ENCODE data around the gene KCNJ11. TPM values are rescaled to one million over a fixed set of nuclear protein-coding genes. Genes with fewer than 3 reads are reported as not detected.

The KCNJ11 gene
- total and polyA plus RNA-seq, 8 donors: 1.8 to 11.6 (median 8.1) TPM

DNA sequence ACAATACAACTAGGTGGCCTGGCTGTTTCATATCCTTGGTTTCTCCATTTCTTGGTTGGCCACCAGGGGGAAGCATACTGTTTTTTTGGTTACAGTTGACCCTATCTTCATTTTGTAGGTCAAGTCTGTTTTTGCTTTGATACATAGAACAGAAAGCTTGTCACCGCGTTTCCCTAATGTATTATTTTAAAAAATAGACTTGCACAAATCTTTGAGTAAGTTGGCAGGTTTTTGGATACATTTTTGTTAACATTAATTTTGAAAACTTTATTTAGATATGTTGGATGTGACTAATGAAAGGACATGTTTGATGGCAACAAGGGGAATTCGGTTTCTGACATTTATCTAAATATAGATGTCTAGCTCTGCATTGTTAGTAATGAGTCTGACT lies 33.9 kb downstream of the KCNJ11 start:
- TF ChIP-seq CTCF (IDR thresholded peaks at IDR 0.05): peak; percentile 76 to 77
- no peaks in the 10 kb centered on the region for H3K27me3 ChIP-seq
- peak in 3 of 4 donors; percentile 39 to 66 (median 48) for DNase-seq
- H3K4me1 ChIP-seq: peaks cover 9 to 29% of the 10 kb centered on the region in 2 donors
- H3K9me3 ChIP-seq: no peaks in the 10 kb centered on the region
- intact Hi-C loops (cut with DNase I): no loop called here
- peak; percentile 61 for ATAC-seq
- H3K27ac ChIP-seq: no peak overlapping the region
- peaks cover 0 to 7% of the 10 kb centered on the region in 2 donors for H3K36me3 ChIP-seq
- no peak overlapping the region for H3K4me3 ChIP-seq

DNA sequence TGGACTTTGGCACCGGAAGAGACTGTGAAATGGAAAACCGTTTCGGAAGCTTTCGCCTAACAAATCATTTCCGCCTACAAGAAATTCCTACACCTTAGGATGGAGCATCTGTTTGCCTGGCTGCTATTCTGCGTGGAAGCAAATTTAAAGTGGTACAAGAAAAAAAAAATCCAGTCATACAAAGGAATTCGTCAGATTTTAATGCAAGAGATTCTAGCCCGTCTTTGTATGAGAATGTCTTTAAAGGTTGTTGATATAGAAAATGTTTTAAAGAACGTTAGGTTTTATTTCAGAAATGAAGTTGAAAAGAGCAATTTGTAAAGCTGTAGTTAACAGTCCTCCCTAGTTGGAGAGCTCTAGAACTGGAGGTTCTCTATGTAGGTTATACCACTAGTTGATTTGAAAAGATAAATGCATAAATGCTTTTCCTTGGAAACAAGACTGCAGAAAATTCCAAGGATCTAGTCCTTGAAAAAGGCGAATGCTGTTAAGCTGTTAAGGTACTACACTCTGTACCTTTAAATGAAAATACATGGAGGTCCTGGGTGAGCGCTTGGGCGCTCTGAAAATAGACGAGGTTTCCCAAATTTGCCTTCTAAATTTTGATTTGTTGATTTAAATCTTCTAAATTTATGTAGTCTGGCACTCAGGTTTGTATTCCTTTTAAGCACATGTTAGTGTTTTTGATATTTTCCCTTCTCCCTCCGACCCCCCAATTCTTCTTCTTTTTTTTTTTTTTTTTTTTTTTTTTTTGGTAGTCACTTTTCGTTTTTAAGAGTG lies 34.4 kb downstream of the KCNJ11 start:
- ATAC-seq (no peak), DNase-seq (no peak)
- no peaks in the 10 kb centered on the region for H3K9me3 ChIP-seq
- peak overlapping the region in 1 of 2 donors; percentile 78 for H3K27ac ChIP-seq
- H3K36me3 ChIP-seq: peaks cover 0 to 5% of the 10 kb centered on the region in 2 donors
- H3K4me3 ChIP-seq: peak overlapping the region; percentile 61 to 73
- no peaks in the 10 kb centered on the region for H3K27me3 ChIP-seq
- intact Hi-C loops (cut with DNase I): no loop called here
- no peak for TF ChIP-seq CTCF (IDR thresholded peaks at IDR 0.05)
- H3K4me1 ChIP-seq: peaks cover 9 to 29% of the 10 kb centered on the region in 2 donors

DNA sequence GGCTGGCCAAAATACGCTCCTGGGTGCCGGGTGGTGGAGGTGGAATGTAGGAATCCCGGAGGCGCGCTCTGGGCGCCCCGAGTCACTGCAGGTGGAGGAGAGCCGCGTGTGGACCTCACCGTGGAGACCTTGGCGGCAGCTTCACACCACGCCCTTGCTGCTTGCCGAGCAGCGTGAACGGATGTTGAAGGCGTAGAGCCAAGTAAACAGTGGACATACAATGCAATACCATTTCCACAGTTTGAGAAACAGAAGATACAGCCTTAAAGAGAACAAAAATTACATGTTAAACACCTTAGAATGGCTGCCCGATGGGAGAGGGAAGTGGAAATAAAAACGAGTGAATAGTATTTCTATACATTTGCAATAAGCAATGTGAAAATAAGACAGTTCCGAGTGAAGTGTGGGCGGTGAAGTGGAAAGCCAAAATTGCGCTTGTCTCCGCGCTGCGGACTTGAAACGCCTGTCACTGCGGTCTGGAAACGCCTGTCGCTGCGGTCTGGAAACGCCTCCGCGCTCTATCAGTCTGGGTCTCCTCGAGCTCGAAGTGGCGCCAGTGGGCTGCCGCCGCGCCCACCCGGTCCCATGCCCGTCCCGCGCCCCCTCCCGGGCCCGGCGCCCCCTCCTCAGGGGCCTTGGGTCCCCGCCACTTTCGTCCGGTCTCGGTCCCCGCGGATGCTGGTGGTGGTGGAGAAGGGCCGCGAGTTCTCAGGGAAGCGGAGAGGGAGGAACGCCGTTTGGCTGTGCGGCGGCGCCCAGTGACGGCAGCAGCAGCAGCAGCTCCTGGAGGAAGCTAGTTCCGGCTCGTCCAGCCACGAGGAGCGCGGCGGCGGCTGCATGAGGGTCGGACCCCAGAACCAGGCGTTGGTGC lies 35.3 kb downstream of the KCNJ11 start:
- peak overlapping the region; percentile 72 to 78 for H3K27ac ChIP-seq
- peak; percentile 81 for ATAC-seq
- H3K9me3 ChIP-seq: no peaks in the 10 kb centered on the region
- peak; percentile 62 to 94 (median 78) for DNase-seq
- H3K36me3 ChIP-seq: peaks cover 0 to 4% of the 10 kb centered on the region in 2 donors
- intact Hi-C loops (cut with DNase I): no loop called here
- H3K4me3 ChIP-seq: peak overlapping the region; percentile 61 to 73
- TF ChIP-seq CTCF (IDR thresholded peaks at IDR 0.05): no peak
- H3K27me3 ChIP-seq: no peaks in the 10 kb centered on the region
- peaks cover 9 to 29% of the 10 kb centered on the region in 2 donors for H3K4me1 ChIP-seq

DNA sequence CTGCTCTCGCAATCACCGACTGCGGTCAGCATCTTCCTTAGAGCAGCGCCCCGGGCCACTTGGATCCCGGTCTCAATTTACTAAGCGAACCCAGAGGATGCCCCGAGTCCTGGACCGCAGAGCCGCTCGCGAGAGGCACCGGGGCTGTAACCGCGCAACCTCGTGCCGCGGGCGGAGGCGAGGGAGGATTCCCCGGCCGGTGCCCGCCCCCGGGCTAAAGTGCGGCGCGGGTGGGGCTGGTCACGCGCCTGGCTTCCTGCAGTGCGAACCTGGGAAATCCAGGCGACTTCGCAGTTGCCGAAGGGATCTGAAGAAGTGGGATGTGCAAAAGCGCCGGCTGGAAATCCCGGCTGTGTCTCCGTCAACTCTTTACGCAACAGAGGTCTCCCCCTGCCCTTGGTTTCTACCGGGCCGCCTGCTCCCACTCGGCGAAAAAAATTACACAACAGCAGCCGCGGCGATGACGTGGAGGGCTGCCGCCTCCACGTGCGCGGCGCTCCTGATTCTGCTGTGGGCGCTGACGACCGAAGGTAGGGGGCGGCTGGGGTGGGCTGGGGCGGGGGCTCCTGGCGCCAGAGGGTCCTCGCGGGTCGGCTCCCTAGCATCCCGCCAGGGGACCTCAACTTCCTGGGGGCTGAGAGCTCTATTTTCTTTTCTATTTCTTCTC lies 36.8 kb downstream of the KCNJ11 start, which contains the start of gene NCR3LG1:
Gene NCR3LG1, plus strand, starts transcription at position 291 of the 667 bp plus-strand sequence. Its CDS starts 170 bp downstream, at position 461.
- H3K9me3 ChIP-seq: no peaks in the 10 kb centered on the region
- peak; percentile 63 for ATAC-seq
- TF ChIP-seq CTCF (IDR thresholded peaks at IDR 0.05): no peak
- H3K27ac ChIP-seq: peak within 1 kb of the TSS; percentile 56 to 77
- peaks cover 9 to 29% of the 10 kb centered on the region in 2 donors for H3K4me1 ChIP-seq
- peak within 1 kb of the TSS; percentile 61 to 73 for H3K4me3 ChIP-seq
- no peaks in the 10 kb centered on the region for H3K27me3 ChIP-seq
- peak; percentile 20 to 92 (median 73) for DNase-seq
- H3K36me3 ChIP-seq: peaks cover 0 to 4% of the 10 kb centered on the region in 2 donors
- intact Hi-C loops (cut with DNase I): no loop called here
